Esophagus squamous epithelium (tissue), 5 donors: ENCODE data around the gene CHST2. TPM values are rescaled to one million over a fixed set of nuclear protein-coding genes. Genes with fewer than 3 reads are reported as not detected.

Experiments used
- DNase-seq: peaks from one replicate; lab custom pipeline; 2025; lab: John Stamatoyannopoulos, UW
- H3K27ac ChIP-seq, 4 donors: fragments of 200-600 bp; sonication (generic); one replicate each; pipeline ENCODE4 v1.5.1; 2016 to 2019; ENCODE audit warnings: mild to moderate bottlenecking in 1 of 4
- H3K27me3 ChIP-seq, 4 donors: fragments of 200-600 bp; sonication (generic); 1 replicate in 3 of 4; 2 replicates in 1 of 4; pipeline versions ENCODE4 v1.5.1 to v1.6.0; 2017 to 2021; ENCODE audit warnings: antibody characterized with exemption in 1 of 4
- H3K36me3 ChIP-seq, 3 donors: fragments of 200-600 bp; sonication (generic); one replicate each; pipeline ENCODE4 v1.5.1; 2016 to 2019
- H3K4me1 ChIP-seq, 3 donors: fragments of 200-600 bp; sonication (generic); one replicate each; pipeline ENCODE4 v1.5.1; 2017 to 2019
- H3K4me3 ChIP-seq, 4 donors: fragments of 200-600 bp; sonication (generic); 1 replicate in 3 of 4; 2 replicates in 1 of 4; pipeline ENCODE4 v1.5.1; 2016 to 2019; ENCODE audit warnings: mild to moderate bottlenecking in 2 of 4, moderate library complexity in 1 of 4
- H3K9me3 ChIP-seq, 3 donors: fragments of 200-600 bp; sonication (generic); one replicate each; pipeline ENCODE4 v1.5.1; 2016 to 2019
- POLR2A ChIP-seq, 4 donors: fragments of 450-650 bp; IDR thresholded peaks; one replicate each; pipeline ENCODE4 v1.6.1; 2017; ENCODE audit warnings: antibody characterized with exemption in 4 of 4, mild to moderate bottlenecking in 4 of 4, moderate library complexity in 3 of 4
- WGBS, 2 donors: methylation state at CpG; one replicate each; pipeline ENCODE4 v1.1.5; 2018; 5-methylcytosine and 5-hydroxymethylcytosine counted together
- intact Hi-C: fragments of 100-400 bp; cut with DNase I; formaldehyde crosslinking; loops from one replicate; pipeline ENCODE4 v1.15.0; 2022
- total RNA-seq, 4 donors: library from RNA; depleted of rRNA; stranded (reverse); fragments of >200 nt; gene quantifications; one replicate each; pipeline ENCODE4 v1.1.0, GENCODE V29; 2016
- TF ChIP-seq, protein P1 (sequence below), 6 experiments: fragments of 450-650 bp in 4 of 6; fragments of 200-600 bp in 2 of 6; sonication (generic) in 2 of 6; IDR thresholded peaks; one replicate each; pipeline ENCODE4 v1.5.1; 2016 to 2019; ENCODE audit warnings: antibody characterized with exemption in 6 of 6, mild to moderate bottlenecking in 4 of 6, moderate library complexity in 4 of 6
- donor health status: DM: yes; HTN: yes; CAD: no.

The CHST2 gene
- total RNA-seq, 4 donors from 2014 or later: 0.76 to 3.1 (median 1.6) TPM

DNA sequence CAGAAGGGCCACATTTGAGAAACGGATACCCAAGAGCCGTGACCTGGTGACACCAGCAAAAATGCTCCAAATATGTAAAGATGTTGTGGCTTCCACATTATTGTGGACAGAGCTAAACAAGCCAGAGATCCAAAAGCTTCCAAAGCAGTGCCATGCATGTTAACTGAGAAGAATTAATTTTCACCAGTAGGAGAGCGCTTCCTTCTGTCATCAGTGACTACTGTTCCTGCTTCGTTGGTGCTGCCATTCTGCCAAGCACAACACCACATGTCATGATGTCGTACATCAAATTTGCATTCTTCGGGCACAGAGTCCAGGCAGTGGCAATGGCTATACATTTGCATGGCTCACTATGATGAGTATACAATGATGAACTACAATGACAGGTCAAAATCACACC is 19.1 kb upstream of the CHST2 start:
- Histone ChIP-seq H3K9me3 (peaks cover 0 to 18% (median 14%) of the 10 kb centered on the region in 3 donors), H3K4me1 (no peaks in the 10 kb centered on the region), H3K4me3 (no peak overlapping the region), H3K27me3 (peaks cover 0 to 20% (median 0%) of the 10 kb centered on the region in 4 donors), H3K27ac (no peak overlapping the region), H3K36me3 (no peaks in the 10 kb centered on the region)
- intact Hi-C loops: no loop called here
- TF ChIP-seq, protein P1, sequence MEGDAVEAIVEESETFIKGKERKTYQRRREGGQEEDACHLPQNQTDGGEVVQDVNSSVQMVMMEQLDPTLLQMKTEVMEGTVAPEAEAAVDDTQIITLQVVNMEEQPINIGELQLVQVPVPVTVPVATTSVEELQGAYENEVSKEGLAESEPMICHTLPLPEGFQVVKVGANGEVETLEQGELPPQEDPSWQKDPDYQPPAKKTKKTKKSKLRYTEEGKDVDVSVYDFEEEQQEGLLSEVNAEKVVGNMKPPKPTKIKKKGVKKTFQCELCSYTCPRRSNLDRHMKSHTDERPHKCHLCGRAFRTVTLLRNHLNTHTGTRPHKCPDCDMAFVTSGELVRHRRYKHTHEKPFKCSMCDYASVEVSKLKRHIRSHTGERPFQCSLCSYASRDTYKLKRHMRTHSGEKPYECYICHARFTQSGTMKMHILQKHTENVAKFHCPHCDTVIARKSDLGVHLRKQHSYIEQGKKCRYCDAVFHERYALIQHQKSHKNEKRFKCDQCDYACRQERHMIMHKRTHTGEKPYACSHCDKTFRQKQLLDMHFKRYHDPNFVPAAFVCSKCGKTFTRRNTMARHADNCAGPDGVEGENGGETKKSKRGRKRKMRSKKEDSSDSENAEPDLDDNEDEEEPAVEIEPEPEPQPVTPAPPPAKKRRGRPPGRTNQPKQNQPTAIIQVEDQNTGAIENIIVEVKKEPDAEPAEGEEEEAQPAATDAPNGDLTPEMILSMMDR (IDR thresholded peaks at IDR 0.05): no peak
- DNase-seq: no peak
- WGBS, 2 donors: 82 to 92% methylated on average over 5 of the region's 6 CpGs

DNA sequence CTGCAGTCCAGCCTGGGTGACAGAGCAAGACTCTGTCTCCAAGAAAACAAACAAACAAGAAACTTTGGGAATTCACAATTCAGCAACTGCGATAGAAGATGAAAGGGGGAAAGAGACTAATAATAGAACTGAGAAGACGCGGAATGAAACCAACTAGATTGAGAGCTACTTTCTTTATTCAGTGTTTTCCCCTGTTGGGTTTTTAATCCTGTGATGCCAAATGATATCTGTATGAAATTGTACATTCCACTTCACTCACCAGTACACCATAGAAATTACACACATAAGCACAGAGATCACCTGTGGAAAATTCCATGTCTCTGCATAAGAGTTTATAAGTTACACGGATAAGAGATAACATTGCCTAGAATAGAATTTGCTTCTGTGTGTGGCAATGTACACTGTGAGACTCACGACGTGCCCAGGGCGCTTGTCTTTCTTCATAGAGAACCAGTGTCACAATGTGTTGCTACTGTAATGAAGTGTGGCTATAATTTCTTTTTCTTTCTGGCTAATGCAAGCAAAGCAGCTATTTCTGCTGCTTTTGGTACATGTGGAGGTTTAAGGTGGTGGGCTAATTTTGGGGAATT is 17.7 kb upstream of the CHST2 start:
- H3K27ac ChIP-seq: no peak overlapping the region
- TF ChIP-seq, protein P1 (IDR thresholded peaks at IDR 0.05): no peak
- no peak for TF ChIP-seq POLR2A (IDR thresholded peaks at IDR 0.05)
- no peaks in the 10 kb centered on the region for H3K36me3 ChIP-seq
- intact Hi-C loops: no loop called here
- 78 to 82% methylated on average over 7 of the region's 7 CpGs for WGBS, 2 donors
- no peaks in the 10 kb centered on the region for H3K4me1 ChIP-seq
- no peak for DNase-seq
- no peak overlapping the region for H3K4me3 ChIP-seq
- H3K9me3 ChIP-seq: peaks cover 0 to 29% (median 20%) of the 10 kb centered on the region in 3 donors
- H3K27me3 ChIP-seq: peaks cover 0 to 23% (median 0%) of the 10 kb centered on the region in 4 donors

DNA sequence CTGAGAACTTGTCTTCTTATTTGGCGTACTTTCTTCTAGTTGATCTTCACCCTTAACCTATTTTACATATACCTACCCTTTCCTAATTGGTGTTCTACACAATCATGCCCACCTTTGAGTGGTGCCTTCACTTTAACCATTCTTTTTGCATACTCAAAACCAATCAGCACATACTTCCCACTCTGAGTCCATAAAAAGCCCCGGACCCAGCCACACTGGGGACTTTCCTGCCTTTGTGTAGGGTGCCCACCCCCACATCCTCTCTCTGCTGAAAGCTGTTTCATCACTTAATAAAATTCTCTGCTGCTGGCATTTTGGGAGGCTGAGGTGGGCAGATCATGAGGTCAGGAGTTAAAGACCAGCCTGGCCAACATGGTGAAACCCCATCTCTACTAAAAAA is 15.9 kb upstream of the CHST2 start:
- peaks cover 0 to 23% (median 0%) of the 10 kb centered on the region in 4 donors for H3K27me3 ChIP-seq
- no peaks in the 10 kb centered on the region for H3K4me1 ChIP-seq
- no peak for TF ChIP-seq POLR2A (IDR thresholded peaks at IDR 0.05)
- TF ChIP-seq, protein P1 (IDR thresholded peaks at IDR 0.05): no peak
- H3K9me3 ChIP-seq: peaks cover 0 to 29% (median 20%) of the 10 kb centered on the region in 3 donors
- no peak overlapping the region for H3K27ac ChIP-seq
- H3K36me3 ChIP-seq: no peaks in the 10 kb centered on the region
- H3K4me3 ChIP-seq: no peak overlapping the region
- whole genome bisulfite sequencing, 2 donors: 67 to 70% methylated on average over 2 of the region's 2 CpGs
- no peak for DNase-seq
- intact Hi-C loops: no loop called here

DNA sequence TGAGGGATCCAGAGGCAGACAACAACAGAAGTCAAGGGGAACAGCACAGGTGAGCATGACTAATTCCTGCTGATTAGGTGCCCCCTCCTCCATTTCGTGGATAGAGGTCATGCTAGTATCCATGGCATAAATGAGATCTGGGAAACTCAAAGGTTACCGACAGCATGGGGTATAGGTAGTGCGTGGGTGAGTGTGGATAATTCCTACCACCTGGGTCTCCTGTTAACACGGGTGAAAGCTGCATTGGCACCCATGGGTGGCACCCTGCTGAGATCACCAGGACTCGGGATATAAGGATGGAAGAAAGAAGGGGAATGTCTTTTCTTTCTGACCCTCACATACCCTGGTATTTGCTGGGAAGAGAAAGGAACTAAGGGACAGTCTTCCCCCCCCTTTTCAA is 14.4 kb upstream of the CHST2 start:
- no peak for TF ChIP-seq POLR2A (IDR thresholded peaks at IDR 0.05)
- TF ChIP-seq, protein P1 (IDR thresholded peaks at IDR 0.05): no peak
- WGBS, 2 donors: 69 to 78% methylated on average over 5 of the region's 5 CpGs
- Histone ChIP-seq H3K9me3 (peaks cover 0 to 29% (median 20%) of the 10 kb centered on the region in 3 donors), H3K36me3 (no peaks in the 10 kb centered on the region), H3K27ac (no peak overlapping the region), H3K4me1 (no peaks in the 10 kb centered on the region), H3K27me3 (peaks cover 0 to 20% (median 0%) of the 10 kb centered on the region in 4 donors), H3K4me3 (no peak overlapping the region)
- intact Hi-C loops: no loop called here
- no peak for DNase-seq

DNA sequence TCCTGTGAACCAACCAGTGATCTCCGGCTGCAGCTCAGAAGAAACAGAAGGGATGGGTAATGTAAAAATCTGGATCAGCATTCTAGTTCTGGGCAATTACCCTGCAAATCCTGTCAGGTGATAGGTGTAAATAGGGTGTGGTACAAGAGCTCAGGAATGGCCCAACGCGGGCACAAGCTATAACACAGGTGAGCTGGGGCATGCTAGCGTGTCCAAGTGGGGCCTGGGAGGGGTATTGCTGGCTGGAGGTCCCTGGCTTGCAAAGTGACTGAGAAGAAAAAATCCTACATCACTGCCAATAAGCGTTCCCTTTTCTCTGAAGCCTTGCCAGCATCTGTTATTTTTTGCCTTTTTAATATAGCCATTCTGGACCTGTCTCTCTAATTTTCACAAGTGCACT is 9.7 kb upstream of the CHST2 start:
- Histone ChIP-seq H3K4me1 (no peaks in the 10 kb centered on the region), H3K36me3 (no peaks in the 10 kb centered on the region), H3K27me3 (peaks cover 0 to 22% (median 0%) of the 10 kb centered on the region in 4 donors), H3K4me3 (no peak overlapping the region), H3K27ac (no peak overlapping the region), H3K9me3 (peaks cover 0 to 17% (median 12%) of the 10 kb centered on the region in 3 donors)
- no peak for DNase-seq
- TF ChIP-seq, protein P1 (IDR thresholded peaks at IDR 0.05): no peak
- no peak for TF ChIP-seq POLR2A (IDR thresholded peaks at IDR 0.05)
- intact Hi-C loops: no loop called here
- WGBS, 2 donors: 55 to 64% methylated on average over 5 of the region's 5 CpGs
